K562 (cell line): ENCODE data around the gene SRM. TPM values are rescaled to one million over a fixed set of nuclear protein-coding genes. Genes with fewer than 3 reads are reported as not detected.

Experiments used
- CBX3 ChIP-seq, 2 experiments: IDR thresholded peaks; 1 replicate in 1 of 2; 2 replicates in 1 of 2; pipeline ENCODE4 v1.6.1; 2012; ENCODE audit warnings: inconsistent platforms in 2 of 2, low read length in 2 of 2, borderline replicate concordance in 1 of 2, control low read depth in 1 of 2
- E2F1 ChIP-seq: sonication (generic); formaldehyde crosslinking; IDR thresholded peaks from 2 replicates; pipeline ENCODE4 v1.8.1; 2023; ENCODE audit warnings: mild to moderate bottlenecking, missing genetic modification reagents, moderate library complexity
- FIP1L1 ChIP-seq: fragments of 200-400 bp; formaldehyde crosslinking; IDR thresholded peaks from 2 replicates; pipeline ENCODE4 v1.6.1; 2018; ENCODE audit warnings: mild to moderate bottlenecking, low read depth, low read length; ENCODE audit not compliant: poor library complexity, severe bottlenecking
- GABPB1 ChIP-seq: sonication (generic); formaldehyde crosslinking; IDR thresholded peaks from 2 replicates; pipeline ENCODE4 v1.8.0; 2022; ENCODE audit warnings: mild to moderate bottlenecking, missing genetic modification reagents
- GTF2A2 ChIP-seq: IDR thresholded peaks from 2 replicates; pipeline ENCODE4 v1.6.1; 2016; ENCODE audit warnings: mild to moderate bottlenecking, missing genetic modification characterization, missing compliant biosample characterization
- HIVEP1 ChIP-seq: fragments of 250-450 bp; sonication (Bioruptor Pico); IDR thresholded peaks from 2 replicates; pipeline ENCODE4 v1.4.0; 2020; ENCODE audit warnings: mild to moderate bottlenecking
- JUN ChIP-seq, 2 experiments: sonication (generic) in 1 of 2; formaldehyde crosslinking in 1 of 2; IDR thresholded peaks; 2 replicates each; pipeline versions ENCODE4 v1.6.1 to v1.8.0; 2012 to 2022; ENCODE audit warnings: borderline replicate concordance in 2 of 2, mild to moderate bottlenecking in 2 of 2, improper control_type of control experiment in 1 of 2, low read depth in 1 of 2, low read length in 1 of 2, missing genetic modification reagents in 1 of 2
- KDM2B ChIP-seq: fragments of 250-450 bp; sonication (Bioruptor Pico); IDR thresholded peaks from 2 replicates; pipeline ENCODE4 v1.8.0; 2021; ENCODE audit warnings: mild to moderate bottlenecking, moderate library complexity
- MAFK ChIP-seq: IDR thresholded peaks from 2 replicates; pipeline ENCODE4 v1.6.1; 2011; ENCODE audit warnings: low read length, improper control_type of control experiment
- MTA3 ChIP-seq: fragments of 450-650 bp; formaldehyde crosslinking; IDR thresholded peaks from 2 replicates; pipeline ENCODE4 v1.6.1; 2017; ENCODE audit warnings: mild to moderate bottlenecking, borderline replicate concordance
- POLR2A ChIP-seq: fragments of 450-650 bp; conservative IDR thresholded peaks from 2 replicates; pipeline ENCODE4 v1.6.1; 2016
- SIN3A ChIP-seq, 2 experiments: fragments of 150-350 bp in 1 of 2; IDR thresholded peaks; 2 replicates each; pipeline ENCODE4 v1.6.1; 2011 to 2016; ENCODE audit warnings: borderline replicate concordance in 2 of 2, low read depth in 2 of 2, low read length in 2 of 2, mild to moderate bottlenecking in 2 of 2, moderate library complexity in 2 of 2; ENCODE audit not compliant: control insufficient read depth in 1 of 2
- SIX5 ChIP-seq, 2 experiments: IDR thresholded peaks; 2 replicates each; pipeline ENCODE4 v1.6.1; 2011; ENCODE audit warnings: low read length in 2 of 2, borderline replicate concordance in 1 of 2, low read depth in 1 of 2, mild to moderate bottlenecking in 1 of 2, moderate library complexity in 1 of 2; ENCODE audit not compliant: insufficient read depth in 1 of 2
- TAF7 ChIP-seq: fragments of 450-650 bp; IDR thresholded peaks from 2 replicates; pipeline ENCODE4 v1.6.1; 2016; ENCODE audit warnings: missing genetic modification characterization, missing compliant biosample characterization
- TAL1 ChIP-seq: fragments of 450-650 bp; IDR thresholded peaks from 2 replicates; pipeline ENCODE4 v1.6.1; 2016; ENCODE audit warnings: mild to moderate bottlenecking
- XRCC3 ChIP-seq: fragments of 450-650 bp; IDR thresholded peaks from 2 replicates; pipeline ENCODE4 v1.6.1; 2017; ENCODE audit warnings: mild to moderate bottlenecking, moderate library complexity
- ZNF140 ChIP-seq: fragments of 250-450 bp; sonication (Bioruptor Pico); IDR thresholded peaks from 2 replicates; pipeline ENCODE4 v1.8.0; 2021; ENCODE audit warnings: moderate library complexity, mild to moderate bottlenecking, inconsistent platforms
- ZNF408 ChIP-seq: fragments of 250-450 bp; sonication (Bioruptor Pico); IDR thresholded peaks from 2 replicates; pipeline ENCODE4 v1.4.0; 2020; ENCODE audit warnings: low read depth, mild to moderate bottlenecking, moderate library complexity
- polyA plus RNA-seq, 8 experiments: library from polyadenylated mRNA; depleted of rRNA in 4 of 8; stranded (reverse) in 5 of 8; unstranded in 3 of 8; fragments of >200 nt; fragmentation: Nextera tagmentation in 2 of 8; fragmentation: Illumina TruSeq in 1 of 8; extraction: Ambion mirVana in 2 of 8; extraction: Trizol in 1 of 8; gene quantifications; 2 replicates each; pipeline versions ENCODE4 v1.2.1 to v1.2.3, GENCODE V29; 2011 to 2014; ENCODE audit warnings: inconsistent platforms in 1 of 8, missing spikeins in 1 of 8
- total RNA-seq, 7 experiments: library from RNA; depleted of rRNA in 6 of 7; stranded (reverse); fragments of >200 nt in 6 of 7; fragmentation: Illumina TruSeq in 2 of 7; extraction: Trizol in 2 of 7; gene quantifications; 2 replicates each; pipeline versions ENCODE4 v1.2.1 to v1.2.3, GENCODE V29; 2011 to 2021; ENCODE audit warnings: low replicate concordance in 1 of 7
- TF ChIP-seq, protein P1 (sequence below): fragments of 450-650 bp; IDR thresholded peaks from 2 replicates; pipeline ENCODE4 v1.6.1; 2017; ENCODE audit warnings: antibody characterized with exemption, mild to moderate bottlenecking

The SRM gene
- total and polyA plus RNA-seq, 9 of the 15 experiments (the other 6 are each of a cell fraction or from before 2014, with no cell fraction given), result 23.9 to 373 (median 82.5) TPM

DNA sequence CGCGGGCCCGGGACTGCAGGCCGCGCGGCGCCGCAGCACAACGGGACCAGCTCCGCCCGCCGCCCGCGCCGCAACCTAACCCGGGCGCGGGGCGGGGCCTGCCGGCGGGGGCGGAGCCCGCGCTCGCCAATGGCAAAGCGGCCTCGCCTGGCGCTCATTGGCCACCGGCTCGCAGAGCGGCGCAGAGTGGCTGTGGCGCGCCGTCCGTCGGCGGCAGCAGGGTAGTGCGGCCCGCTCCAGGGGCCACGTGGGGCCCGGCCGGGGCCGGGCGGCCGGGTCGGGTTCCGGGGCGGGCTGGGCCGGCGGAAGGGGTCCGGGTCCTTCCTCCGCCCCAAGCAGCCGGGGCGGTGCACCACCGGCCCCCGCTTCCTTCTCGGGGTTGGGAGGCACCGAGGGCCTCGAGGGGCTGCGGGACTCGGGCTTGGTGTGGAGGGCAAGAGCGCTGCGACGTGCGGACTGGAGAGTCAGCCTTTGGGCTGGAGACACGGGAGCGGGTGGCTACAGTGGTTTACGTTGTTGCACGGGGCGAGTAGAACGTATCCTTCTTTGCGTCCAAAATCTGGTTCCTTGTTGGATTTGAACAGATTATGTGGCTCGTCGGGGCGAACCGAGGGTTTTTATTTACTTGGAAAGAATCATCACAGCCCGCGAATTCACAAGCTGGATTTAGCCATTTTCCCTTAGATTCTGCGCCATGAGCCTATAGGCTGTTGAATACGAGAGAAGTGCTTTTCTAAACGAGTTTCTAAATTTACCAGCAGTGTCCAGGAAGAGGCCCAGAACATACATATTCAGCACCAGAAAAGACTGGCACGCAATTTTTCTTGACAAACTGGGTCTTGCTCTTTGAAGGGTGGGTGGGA, at the start of gene SRM (continued):
- TF ChIP-seq, protein P1, sequence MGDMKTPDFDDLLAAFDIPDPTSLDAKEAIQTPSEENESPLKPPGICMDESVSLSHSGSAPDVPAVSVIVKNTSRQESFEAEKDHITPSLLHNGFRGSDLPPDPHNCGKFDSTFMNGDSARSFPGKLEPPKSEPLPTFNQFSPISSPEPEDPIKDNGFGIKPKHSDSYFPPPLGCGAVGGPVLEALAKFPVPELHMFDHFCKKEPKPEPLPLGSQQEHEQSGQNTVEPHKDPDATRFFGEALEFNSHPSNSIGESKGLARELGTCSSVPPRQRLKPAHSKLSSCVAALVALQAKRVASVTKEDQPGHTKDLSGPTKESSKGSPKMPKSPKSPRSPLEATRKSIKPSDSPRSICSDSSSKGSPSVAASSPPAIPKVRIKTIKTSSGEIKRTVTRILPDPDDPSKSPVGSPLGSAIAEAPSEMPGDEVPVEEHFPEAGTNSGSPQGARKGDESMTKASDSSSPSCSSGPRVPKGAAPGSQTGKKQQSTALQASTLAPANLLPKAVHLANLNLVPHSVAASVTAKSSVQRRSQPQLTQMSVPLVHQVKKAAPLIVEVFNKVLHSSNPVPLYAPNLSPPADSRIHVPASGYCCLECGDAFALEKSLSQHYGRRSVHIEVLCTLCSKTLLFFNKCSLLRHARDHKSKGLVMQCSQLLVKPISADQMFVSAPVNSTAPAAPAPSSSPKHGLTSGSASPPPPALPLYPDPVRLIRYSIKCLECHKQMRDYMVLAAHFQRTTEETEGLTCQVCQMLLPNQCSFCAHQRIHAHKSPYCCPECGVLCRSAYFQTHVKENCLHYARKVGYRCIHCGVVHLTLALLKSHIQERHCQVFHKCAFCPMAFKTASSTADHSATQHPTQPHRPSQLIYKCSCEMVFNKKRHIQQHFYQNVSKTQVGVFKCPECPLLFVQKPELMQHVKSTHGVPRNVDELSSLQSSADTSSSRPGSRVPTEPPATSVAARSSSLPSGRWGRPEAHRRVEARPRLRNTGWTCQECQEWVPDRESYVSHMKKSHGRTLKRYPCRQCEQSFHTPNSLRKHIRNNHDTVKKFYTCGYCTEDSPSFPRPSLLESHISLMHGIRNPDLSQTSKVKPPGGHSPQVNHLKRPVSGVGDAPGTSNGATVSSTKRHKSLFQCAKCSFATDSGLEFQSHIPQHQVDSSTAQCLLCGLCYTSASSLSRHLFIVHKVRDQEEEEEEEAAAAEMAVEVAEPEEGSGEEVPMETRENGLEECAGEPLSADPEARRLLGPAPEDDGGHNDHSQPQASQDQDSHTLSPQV, result peak; percentile 58
- TF ChIP-seq MTA3 (peak; percentile 51; the same call in 1 of the 2 replicates), SIX5 (IDR thresholded peaks at IDR 0.05; ENCODE audit: borderline replicate concordance in 1 of 2, insufficient read depth in 1 of 2, low read depth in 1 of 2, low read length in 2 of 2) (no peak), SIN3A (IDR thresholded peaks at IDR 0.05; ENCODE audit: borderline replicate concordance in 2 of 2, control insufficient read depth in 1 of 2, low read depth in 2 of 2, low read length in 2 of 2) (peak; percentile 84 to 97; a peak in 3 of 4 replicates), ZNF140 (CRISPR knock-in tag) (no peak), MAFK (no peak), ZNF408 (CRISPR knock-in tag) (no peak), GTF2A2 (tag) (no peak), FIP1L1 (no peak), KDM2B (0 out of 2 replicates have a peak, but pooled peaks have one; percentile 42), GABPB1 (CRISPR knock-in tag) (no peak), E2F1 (CRISPR knock-in tag) (no peak), XRCC3 (no peak), CBX3 (IDR thresholded peaks at IDR 0.05; ENCODE audit: borderline replicate concordance in 1 of 2, low read length in 2 of 2) (no peak), HIVEP1 (CRISPR knock-in tag) (no peak), JUN (IDR thresholded peaks at IDR 0.05; ENCODE audit: borderline replicate concordance, low read depth, low read length) (peak; percentile 86; the same call in 1 of the 2 replicates), JUN (CRISPR knock-in tag; IDR thresholded peaks at IDR 0.05; ENCODE audit: borderline replicate concordance) (no peak), POLR2A (peak; percentile 88), TAL1 (no peak), TAF7 (tag) (peak; percentile 55)
